Measurements from ENCODE around the gene HOXD4. TPM values are rescaled to one million over a fixed set of nuclear protein-coding genes. Genes with fewer than 3 reads are reported as not detected.
A peak's percentile ranks its signal among the peaks of the same experiment; 100 is the strongest.

The HOXD4 gene
- total RNA-seq, 4 donors from 2014 or later, result 1.7 to 13.2 (median 7.0) TPM

DNA sequence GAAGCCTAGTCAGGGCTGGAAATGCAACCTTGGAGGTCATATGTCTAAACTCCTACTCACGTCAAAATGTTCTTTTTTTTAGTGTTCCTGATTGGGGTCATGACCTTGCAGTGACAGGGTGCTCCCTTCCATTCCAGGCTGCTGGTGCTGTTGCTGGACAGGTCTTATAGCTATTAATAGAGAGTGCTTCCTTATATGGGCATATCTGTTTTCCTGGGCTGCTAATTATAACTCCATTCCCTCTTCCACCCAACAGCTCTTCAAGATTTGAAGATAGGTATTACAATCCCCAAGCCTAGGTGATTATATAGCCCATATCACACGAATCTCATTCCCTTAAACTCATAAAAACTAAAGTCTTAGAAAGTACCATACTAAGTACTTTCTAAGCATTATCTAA is 18.4 kb downstream of the HOXD4 start:
- Histone ChIP-seq H3K4me1 (peaks cover 0 to 21% (median 0%) of the 10 kb centered on the region in 4 donors), H3K27me3 (no peaks in the 10 kb centered on the region), H3K9me3 (no peaks in the 10 kb centered on the region), H3K27ac (no peak overlapping the region), H3K4me3 (no peak overlapping the region), H3K36me3 (no peaks in the 10 kb centered on the region)
- TF ChIP-seq, protein P1, sequence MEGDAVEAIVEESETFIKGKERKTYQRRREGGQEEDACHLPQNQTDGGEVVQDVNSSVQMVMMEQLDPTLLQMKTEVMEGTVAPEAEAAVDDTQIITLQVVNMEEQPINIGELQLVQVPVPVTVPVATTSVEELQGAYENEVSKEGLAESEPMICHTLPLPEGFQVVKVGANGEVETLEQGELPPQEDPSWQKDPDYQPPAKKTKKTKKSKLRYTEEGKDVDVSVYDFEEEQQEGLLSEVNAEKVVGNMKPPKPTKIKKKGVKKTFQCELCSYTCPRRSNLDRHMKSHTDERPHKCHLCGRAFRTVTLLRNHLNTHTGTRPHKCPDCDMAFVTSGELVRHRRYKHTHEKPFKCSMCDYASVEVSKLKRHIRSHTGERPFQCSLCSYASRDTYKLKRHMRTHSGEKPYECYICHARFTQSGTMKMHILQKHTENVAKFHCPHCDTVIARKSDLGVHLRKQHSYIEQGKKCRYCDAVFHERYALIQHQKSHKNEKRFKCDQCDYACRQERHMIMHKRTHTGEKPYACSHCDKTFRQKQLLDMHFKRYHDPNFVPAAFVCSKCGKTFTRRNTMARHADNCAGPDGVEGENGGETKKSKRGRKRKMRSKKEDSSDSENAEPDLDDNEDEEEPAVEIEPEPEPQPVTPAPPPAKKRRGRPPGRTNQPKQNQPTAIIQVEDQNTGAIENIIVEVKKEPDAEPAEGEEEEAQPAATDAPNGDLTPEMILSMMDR (IDR thresholded peaks at IDR 0.05), result no peak
- TF ChIP-seq POLR2A (IDR thresholded peaks at IDR 0.05), result no peak
- DNase-seq, result no peak

DNA sequence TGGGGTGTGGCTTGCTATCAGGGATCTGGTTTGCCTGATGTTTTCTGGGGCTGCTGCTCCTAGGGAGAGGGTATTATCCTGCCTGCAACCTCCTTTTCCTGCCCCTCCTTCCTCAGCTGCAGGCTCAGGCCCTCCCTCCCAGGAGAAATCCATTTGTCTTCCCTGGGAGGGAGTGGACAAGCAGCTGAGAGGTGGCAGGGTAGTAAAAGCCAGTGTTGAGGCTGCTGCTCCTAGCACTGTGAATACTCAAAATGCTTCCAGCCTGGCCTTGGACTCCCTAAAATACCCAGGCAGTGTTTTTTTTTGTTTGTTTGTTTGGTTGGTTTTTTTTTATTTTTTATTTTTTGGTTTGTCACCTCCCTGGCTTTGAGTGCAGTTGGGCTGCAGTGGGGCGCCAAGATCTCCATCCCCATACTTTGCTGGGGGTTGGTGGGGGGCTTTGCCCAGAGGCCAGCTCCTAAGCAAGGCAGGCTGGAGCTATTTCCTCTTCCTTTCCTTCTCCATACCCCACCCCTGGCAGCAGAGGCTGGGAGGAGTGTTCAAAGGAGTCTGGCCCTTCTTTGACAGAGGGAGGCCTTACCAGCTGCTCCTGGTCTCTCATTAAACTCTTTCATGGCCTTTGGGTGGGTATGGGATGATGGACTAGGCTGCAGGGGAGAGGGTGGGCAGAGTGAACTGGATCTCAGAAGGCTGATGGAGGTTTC is 19.4 kb downstream of the HOXD4 start:
- TF ChIP-seq, protein P1 (IDR thresholded peaks at IDR 0.05), result no peak
- no peak for TF ChIP-seq POLR2A (IDR thresholded peaks at IDR 0.05)
- peaks cover 0 to 21% (median 0%) of the 10 kb centered on the region in 4 donors for H3K4me1 ChIP-seq
- no peak overlapping the region for H3K4me3 ChIP-seq
- DNase-seq, result no peak
- no peaks in the 10 kb centered on the region for H3K27me3 ChIP-seq
- H3K9me3 ChIP-seq, result no peaks in the 10 kb centered on the region
- H3K36me3 ChIP-seq, result no peaks in the 10 kb centered on the region
- no peak overlapping the region for H3K27ac ChIP-seq

DNA sequence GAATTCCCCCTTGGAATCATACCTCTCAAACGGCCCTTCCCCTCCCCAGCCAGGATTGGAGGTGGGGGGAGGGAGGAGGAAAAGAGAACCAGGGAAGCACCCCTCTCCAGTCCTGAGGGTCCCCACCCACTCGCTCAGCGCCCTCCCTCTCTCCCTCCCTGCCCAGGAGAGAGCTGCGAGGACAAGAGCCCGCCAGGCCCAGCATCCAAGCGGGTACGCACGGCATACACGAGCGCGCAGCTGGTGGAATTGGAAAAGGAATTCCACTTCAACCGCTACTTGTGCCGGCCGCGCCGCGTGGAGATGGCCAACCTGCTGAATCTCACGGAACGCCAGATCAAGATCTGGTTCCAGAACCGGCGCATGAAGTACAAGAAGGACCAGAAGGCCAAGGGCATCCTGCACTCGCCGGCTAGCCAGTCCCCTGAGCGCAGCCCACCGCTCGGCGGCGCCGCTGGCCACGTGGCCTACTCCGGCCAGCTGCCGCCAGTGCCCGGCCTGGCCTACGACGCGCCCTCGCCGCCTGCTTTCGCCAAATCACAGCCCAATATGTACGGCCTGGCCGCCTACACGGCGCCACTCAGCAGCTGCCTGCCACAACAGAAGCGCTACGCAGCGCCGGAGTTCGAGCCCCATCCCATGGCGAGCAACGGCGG is 20.1 kb downstream of the HOXD4 start:
- TF ChIP-seq, protein P1 (IDR thresholded peaks at IDR 0.05), result no peak
- no peak for TF ChIP-seq POLR2A (IDR thresholded peaks at IDR 0.05)

DNA sequence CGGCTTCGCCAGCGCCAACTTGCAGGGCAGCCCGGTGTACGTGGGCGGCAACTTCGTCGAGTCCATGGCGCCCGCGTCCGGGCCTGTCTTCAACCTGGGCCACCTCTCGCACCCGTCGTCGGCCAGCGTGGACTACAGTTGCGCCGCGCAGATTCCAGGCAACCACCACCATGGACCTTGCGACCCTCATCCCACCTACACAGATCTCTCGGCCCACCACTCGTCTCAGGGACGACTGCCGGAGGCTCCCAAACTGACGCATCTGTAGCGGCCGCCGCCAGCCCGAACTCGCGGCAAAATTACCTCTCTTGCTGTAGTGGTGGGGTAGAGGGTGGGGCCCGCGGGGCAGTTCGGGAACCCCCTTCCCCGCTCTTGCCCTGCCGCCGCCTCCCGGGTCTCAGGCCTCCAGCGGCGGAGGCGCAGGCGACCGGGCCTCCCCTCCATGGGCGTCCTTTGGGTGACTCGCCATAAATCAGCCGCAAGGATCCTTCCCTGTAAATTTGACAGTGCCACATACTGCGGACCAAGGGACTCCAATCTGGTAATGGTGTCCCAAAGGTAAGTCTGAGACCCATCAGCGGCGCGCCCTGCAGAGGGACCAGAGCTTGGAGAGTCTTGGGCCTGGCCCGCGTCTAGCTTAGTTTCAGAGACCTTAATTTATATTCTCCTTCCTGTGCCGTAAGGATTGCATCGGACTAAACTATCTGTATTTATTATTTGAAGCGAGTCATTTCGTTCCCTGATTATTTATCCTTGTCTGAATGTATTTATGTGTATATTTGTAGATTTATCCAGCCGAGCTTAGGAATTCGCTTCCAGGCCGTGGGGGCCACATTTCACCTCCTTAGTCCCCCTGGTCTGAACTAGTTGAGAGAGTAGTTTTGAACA is 20.9 kb downstream of the HOXD4 start:
- no peak for TF ChIP-seq POLR2A (IDR thresholded peaks at IDR 0.05)
- Histone ChIP-seq H3K36me3 (no peaks in the 10 kb centered on the region), H3K4me1 (peaks cover 0 to 21% (median 0%) of the 10 kb centered on the region in 4 donors), H3K27ac (no peak overlapping the region), H3K27me3 (no peaks in the 10 kb centered on the region), H3K4me3 (no peak overlapping the region), H3K9me3 (no peaks in the 10 kb centered on the region)
- peak in 1 of 3 donors; percentile 30 for DNase-seq

More for the DNA sequence above, 20.1 kb downstream of the HOXD4 start:
- Histone ChIP-seq H3K4me3 (no peak overlapping the region), H3K36me3 (no peaks in the 10 kb centered on the region), H3K27me3 (no peaks in the 10 kb centered on the region), H3K9me3 (no peaks in the 10 kb centered on the region), H3K27ac (no peak overlapping the region), H3K4me1 (peaks cover 0 to 21% (median 0%) of the 10 kb centered on the region in 4 donors)
- DNase-seq, result peak in 1 of 3 donors; percentile 43

DNA sequence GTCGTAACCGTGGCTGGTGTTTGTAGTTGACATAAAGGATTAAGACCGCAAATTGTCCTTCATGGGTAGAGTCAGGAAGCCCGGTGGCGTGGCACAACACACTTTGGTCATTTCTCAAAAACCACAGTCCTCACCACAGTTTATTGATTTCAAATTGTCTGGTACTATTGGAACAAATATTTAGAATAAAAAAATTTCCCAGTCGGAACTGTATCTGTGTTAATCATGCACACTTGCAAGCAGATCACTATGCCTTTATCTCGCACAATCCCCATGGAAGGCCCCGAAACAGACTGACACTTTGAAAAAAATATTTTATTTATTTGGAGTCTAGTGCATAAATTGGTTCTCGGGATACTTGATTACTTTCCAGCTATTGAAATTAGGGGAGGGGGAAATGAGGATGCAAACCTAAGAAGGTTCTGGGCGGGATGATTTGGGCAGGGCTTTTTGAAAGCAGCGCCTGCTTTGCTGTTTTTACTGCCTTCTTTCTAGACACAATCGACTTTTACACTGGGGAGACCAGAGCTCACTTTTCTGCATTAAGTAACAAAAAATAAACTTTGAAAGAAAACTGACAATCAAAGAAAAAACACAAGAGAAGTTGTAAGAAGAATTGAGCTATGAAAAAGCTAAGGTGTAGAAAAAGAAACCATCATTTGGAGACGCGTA is 21.7 kb downstream of the HOXD4 start:
- Histone ChIP-seq H3K4me1 (peaks cover 0 to 26% (median 0%) of the 10 kb centered on the region in 4 donors), H3K36me3 (no peaks in the 10 kb centered on the region), H3K9me3 (no peaks in the 10 kb centered on the region), H3K27me3 (no peaks in the 10 kb centered on the region), H3K27ac (no peak overlapping the region), H3K4me3 (no peak overlapping the region)
- DNase-seq, result no peak
- no peak for TF ChIP-seq POLR2A (IDR thresholded peaks at IDR 0.05)
- TF ChIP-seq, protein P1 (IDR thresholded peaks at IDR 0.05), result no peak

All from Peyer's patch (tissue), 4 donors.